Endothelial cell of umbilical vein (primary cell): ENCODE measurements around the gene C6. TPM values are rescaled to one million over a fixed set of nuclear protein-coding genes. Genes with fewer than 3 reads are reported as not detected.

ENCODE experiments used
- BruUV-seq: library from RNA; stranded (reverse); fragments of 400-500 nt; replicated peaks from 2 replicates; lab custom pipeline; 2021; lab: Mats Ljungman, UMichigan
- CTCF ChIA-PET: fragments of 300-600, 350-600 bp; sonication (Branson Sonifier 250); formaldehyde crosslinking; loops from one replicate; lab custom pipeline; 2021; ENCODE audit warnings: antibody characterized with exemption, inconsistent platforms; lab: Charles Lee
- POLR2A ChIA-PET: fragments of 300-600, 350-600 bp; sonication (Branson Sonifier 250); formaldehyde crosslinking; loops from one replicate; lab custom pipeline; 2021; ENCODE audit warnings: antibody characterized with exemption, inconsistent platforms; lab: Charles Lee
- DNase-seq: peaks from one replicate; pipeline ENCODE4 v3.0.0-alpha.2; 2011; ENCODE audit warnings: low read depth, low spot score
- FAIRE-seq: peaks from 2 replicates; lab custom pipeline; 2011; peaks lifted over from hg19 to GRCh38; lab: Jason Lieb, UNC
- H2AFZ ChIP-seq: 2 replicates; pipeline ENCODE4 v1.6.0; 2012; ENCODE audit warnings: low read depth, low read length, control low read depth, inconsistent platforms
- H3K27ac ChIP-seq: 2 replicates; pipeline ENCODE4 v1.5.1; 2011; ENCODE audit warnings: low read depth, mild to moderate bottlenecking, control low read depth, low read length, moderate library complexity; ENCODE audit not compliant: insufficient read depth
- H3K27me3 ChIP-seq, 2 experiments: 2 replicates each; pipeline versions ENCODE4 v1.6.0 to v1.6.1; 2011; ENCODE audit warnings: low read length in 2 of 2, mixed read lengths in 1 of 2; ENCODE audit not compliant: control insufficient read depth in 2 of 2, insufficient read depth in 2 of 2
- H3K36me3 ChIP-seq, 2 experiments: 2 replicates in 1 of 2; 3 replicates in 1 of 2; pipeline ENCODE4 v1.5.1; 2011; ENCODE audit warnings: low read length in 2 of 2, mild to moderate bottlenecking in 1 of 2, moderate library complexity in 1 of 2; ENCODE audit not compliant: control insufficient read depth in 2 of 2, insufficient read depth in 2 of 2; ENCODE audit errors: extremely low read depth in 1 of 2
- H3K4me1 ChIP-seq: 3 replicates; pipeline ENCODE4 v1.5.1; 2011; ENCODE audit warnings: mild to moderate bottlenecking, low read length; ENCODE audit not compliant: control insufficient read depth, insufficient read depth; ENCODE audit errors: extremely low read depth
- H3K4me2 ChIP-seq: 2 replicates; pipeline ENCODE4 v1.6.1; 2011; ENCODE audit warnings: low read length, control low read depth, mixed read lengths; ENCODE audit not compliant: insufficient read depth
- H3K4me3 ChIP-seq, 3 experiments: fragments of 200-600 bp in 1 of 3; sonication (generic), shearing (Covaris generic) in 1 of 3; replicated peaks in 1 of 3; 2 replicates each; pipeline ENCODE4 v1.5.1; 2011 to 2016; ENCODE audit warnings: control low read depth in 3 of 3, low read length in 3 of 3, mild to moderate bottlenecking in 2 of 3, inconsistent platforms in 1 of 3, low read depth in 1 of 3, moderate library complexity in 1 of 3; ENCODE audit not compliant: insufficient read depth in 1 of 3
- H3K79me2 ChIP-seq: 2 replicates; pipeline ENCODE4 v1.6.0; 2012; ENCODE audit warnings: low read length, inconsistent platforms; ENCODE audit not compliant: control insufficient read depth, insufficient read depth
- H3K9ac ChIP-seq: replicated peaks from 2 replicates; pipeline ENCODE3; 2011; ENCODE audit warnings: low read length, control low read depth; ENCODE audit not compliant: insufficient read depth; ENCODE audit errors: extremely low read depth
- H3K9me1 ChIP-seq: replicated peaks from 3 replicates; pipeline ENCODE4 v1.6.0; 2011; ENCODE audit warnings: mild to moderate bottlenecking, low read length; ENCODE audit not compliant: control insufficient read depth, insufficient read depth; ENCODE audit errors: extremely low read depth
- H3K9me3 ChIP-seq: replicated peaks from 2 replicates; pipeline ENCODE4 v1.5.1; 2012; ENCODE audit warnings: low read length, inconsistent platforms; ENCODE audit not compliant: control insufficient read depth, insufficient read depth
- H4K20me1 ChIP-seq: replicated peaks from 2 replicates; pipeline ENCODE3; 2011; ENCODE audit warnings: mild to moderate bottlenecking, low read length; ENCODE audit not compliant: control insufficient read depth, insufficient read depth; ENCODE audit errors: extremely low read depth
- CTCF ChIP-seq, 2 donors: IDR thresholded peaks; 1 replicate in 1 of 2; 2 replicates in 1 of 2; pipeline ENCODE4 v1.5.1; 2011; ENCODE audit warnings: low read length in 2 of 2, mild to moderate bottlenecking in 2 of 2, moderate library complexity in 2 of 2, control low read depth in 1 of 2, inconsistent platforms in 1 of 2, low read depth in 1 of 2; ENCODE audit not compliant: insufficient read depth in 1 of 2; ENCODE audit errors: extremely low read depth in 1 of 2
- EZH2 ChIP-seq: IDR thresholded peaks from 2 replicates; pipeline ENCODE4 v1.6.1; 2012; ENCODE audit warnings: borderline replicate concordance, low read depth, mild to moderate bottlenecking, moderate library complexity, low read length, inconsistent platforms; ENCODE audit not compliant: severe bottlenecking
- FOS ChIP-seq: IDR thresholded peaks from 2 replicates; pipeline ENCODE4 v1.6.1; 2011; ENCODE audit warnings: mild to moderate bottlenecking, low read length, moderate library complexity, borderline replicate concordance; ENCODE audit not compliant: insufficient read depth
- GATA2 ChIP-seq: IDR thresholded peaks from 2 replicates; pipeline ENCODE4 v1.7.0; 2011; ENCODE audit warnings: low read depth, mild to moderate bottlenecking, moderate library complexity, mixed read lengths, low read length; ENCODE audit not compliant: insufficient read length, insufficient read depth
- JUN ChIP-seq: IDR thresholded peaks from 2 replicates; pipeline ENCODE4 v1.6.1; 2011; ENCODE audit warnings: borderline replicate concordance, low read depth; ENCODE audit not compliant: insufficient read length, insufficient read depth
- MAX ChIP-seq: IDR thresholded peaks from 2 replicates; pipeline ENCODE4 v1.6.1; 2011; ENCODE audit not compliant: insufficient read depth, insufficient read length
- MYC ChIP-seq: IDR thresholded peaks from one replicate; pipeline ENCODE4 v1.6.1; 2011; ENCODE audit warnings: mild to moderate bottlenecking, low read depth, low read length
- POLR2A ChIP-seq: IDR thresholded peaks from 2 replicates; pipeline ENCODE4 v1.6.1; 2012; ENCODE audit warnings: low read depth, mild to moderate bottlenecking, control low read depth, low read length
- POLR2AphosphoS5 ChIP-seq: IDR thresholded peaks from 2 replicates; pipeline ENCODE4 v1.6.1; 2012; ENCODE audit warnings: low read depth, mild to moderate bottlenecking, control low read depth, low read length, moderate library complexity; ENCODE audit not compliant: insufficient read depth
- dilution Hi-C: fragments of 300-500 bp; cut with MboI; formaldehyde crosslinking; loops from one replicate; pipeline ENCODE4 v1.15.0; 2019; ENCODE audit warnings: low sequenced_read_pairs; ENCODE audit not compliant: extremely low pct_ligation_motif_present
- intact Hi-C: fragments of 100-400 bp; cut with micrococcal nuclease; formaldehyde crosslinking; loops from one replicate; pipeline ENCODE4 v1.10.0; 2022
- polyA plus RNA-seq, 4 experiments: library from polyadenylated mRNA; depleted of rRNA in 3 of 4; stranded (reverse) in 3 of 4; unstranded in 1 of 4; fragments of >200 nt; gene quantifications; 2 replicates each; pipeline versions ENCODE4 v1.2.1 to v1.2.3, GENCODE V29; 2011 to 2012; ENCODE audit warnings: missing spikeins in 1 of 4
- total RNA-seq: library from RNA; stranded (reverse); gene quantifications from 2 replicates; pipeline ENCODE4 v1.2.3, GENCODE V29; 2021

Gene C6
- total and polyA plus RNA-seq, 2 donors (not counting 3 experiments of a cell fraction or from before 2014, with no cell fraction given): not detected

GRCh38 chr5:41115281-41115680 is 98.1 kb downstream of the C6 start:
- no peak for DNase-seq
- no peak overlapping the region for H3K27ac ChIP-seq
- ChIA-PET POLR2A (no interaction called here), CTCF (no interaction called here)
- TF ChIP-seq POLR2A: no peak
- TF ChIP-seq EZH2: no peak
- no peak for TF ChIP-seq CTCF (IDR thresholded peaks at IDR 0.05; ENCODE audit: extremely low read depth in 1 of 2, insufficient read depth in 1 of 2, low read depth in 1 of 2, low read length in 2 of 2)
- TF ChIP-seq POLR2AphosphoS5: no peak
- TF ChIP-seq JUN: no peak
- TF ChIP-seq FOS: no peak
- no peak for TF ChIP-seq MAX
- TF ChIP-seq GATA2: no peak
- no peak for TF ChIP-seq MYC
- dilution Hi-C loops (no loop called here), intact Hi-C loops (no loop called here)
- no peak overlapping the region for H3K4me2 ChIP-seq
- H3K9me1 ChIP-seq: no peaks in the 10 kb centered on the region
- no peaks in the 10 kb centered on the region for H3K79me2 ChIP-seq
- H4K20me1 ChIP-seq: no peaks in the 10 kb centered on the region
- no peak overlapping the region for H3K4me3 ChIP-seq
- no peak overlapping the region for H3K9ac ChIP-seq
- no peaks in the 10 kb centered on the region for H3K4me1 ChIP-seq
- no TSS peak for BruUV-seq
- no peaks in the 10 kb centered on the region for H3K36me3 ChIP-seq
- H3K27me3 ChIP-seq: no peaks in the 10 kb centered on the region
- no peak for FAIRE-seq
- no peak overlapping the region for H2AFZ ChIP-seq
- no peaks in the 10 kb centered on the region for H3K9me3 ChIP-seq
